ENCODE data around the gene DCN.

DCN gene

GRCh38 chr12:91110311-91110924, 72.2 kb downstream of the DCN start:
- no peak for TF ChIP-seq CTCF (IDR thresholded peaks at IDR 0.05; ENCODE audit: low read depth, low read length)
- no peak for DNase-seq (ENCODE audit: extremely low read depth, low read depth)

DNA sequence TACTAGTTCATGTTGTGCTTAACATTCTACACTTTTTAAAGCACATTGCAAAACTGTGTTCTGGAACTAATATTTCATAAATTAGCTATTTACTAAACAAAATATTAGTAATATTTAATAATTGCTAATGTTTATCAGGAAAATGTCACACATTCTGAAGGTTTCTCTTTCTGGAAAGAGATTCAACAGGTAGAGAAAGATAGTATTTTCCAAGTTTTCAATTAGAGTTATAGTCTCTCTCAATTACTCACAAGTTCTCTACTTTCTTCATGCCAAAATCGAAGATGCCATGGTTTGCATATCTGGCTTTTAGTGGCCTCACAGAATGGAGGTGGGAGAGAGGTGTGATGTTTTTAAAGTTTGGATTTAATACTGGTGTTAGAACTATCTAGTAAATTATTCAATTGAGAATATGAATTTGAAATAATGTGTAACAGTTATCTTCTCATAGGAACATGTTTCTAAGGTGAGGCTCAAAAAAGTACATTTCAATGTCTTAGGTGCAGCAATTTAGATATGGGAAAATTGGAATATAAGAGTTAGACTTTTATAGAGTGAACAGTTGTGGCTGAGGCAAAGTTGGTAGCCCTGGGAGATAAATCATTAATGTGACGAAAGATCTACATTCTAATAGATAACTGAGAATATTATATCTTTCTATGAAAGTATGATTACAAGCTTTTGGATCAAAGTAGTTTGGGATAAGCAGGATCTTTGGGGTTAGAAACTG, 72.9 kb downstream of the DCN start:
- TF ChIP-seq CTCF (IDR thresholded peaks at IDR 0.05; ENCODE audit: low read depth, low read length) = no peak
- DNase-seq (ENCODE audit: extremely low read depth, low read depth) = no peak

DNA sequence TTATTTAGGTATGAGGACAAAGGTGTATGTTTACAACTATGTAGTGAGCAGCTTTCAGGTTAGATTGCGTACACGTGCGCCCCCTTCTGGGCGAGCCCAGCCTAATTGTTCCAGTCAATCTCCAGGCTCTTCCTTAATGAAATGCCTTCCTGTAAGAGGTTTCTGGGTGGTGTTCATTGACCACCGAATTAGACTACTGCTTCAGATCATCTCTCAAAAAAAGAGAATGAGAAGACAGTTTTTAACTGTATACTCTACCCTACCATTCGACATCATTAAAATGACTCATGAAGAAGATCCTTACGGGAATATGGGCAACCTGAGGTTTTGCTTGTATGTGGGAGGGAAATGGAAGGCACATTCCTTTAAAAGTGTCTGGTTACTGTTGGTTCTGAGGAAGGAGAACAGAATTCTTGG, 73.5 kb downstream of the DCN start:
- DNase-seq (ENCODE audit: extremely low read depth, low read depth) = no peak

GRCh38 chr12:91108196-91108755, 74.3 kb downstream of the DCN start:
- DNase-seq (ENCODE audit: extremely low read depth, low read depth) = no peak
- TF ChIP-seq CTCF (IDR thresholded peaks at IDR 0.05; ENCODE audit: low read depth, low read length) = no peak

More for the DNA sequence above, 73.5 kb downstream of the DCN start:
- peak; percentile 71 for TF ChIP-seq CTCF (IDR thresholded peaks at IDR 0.05; ENCODE audit: low read depth, low read length)

DNA sequence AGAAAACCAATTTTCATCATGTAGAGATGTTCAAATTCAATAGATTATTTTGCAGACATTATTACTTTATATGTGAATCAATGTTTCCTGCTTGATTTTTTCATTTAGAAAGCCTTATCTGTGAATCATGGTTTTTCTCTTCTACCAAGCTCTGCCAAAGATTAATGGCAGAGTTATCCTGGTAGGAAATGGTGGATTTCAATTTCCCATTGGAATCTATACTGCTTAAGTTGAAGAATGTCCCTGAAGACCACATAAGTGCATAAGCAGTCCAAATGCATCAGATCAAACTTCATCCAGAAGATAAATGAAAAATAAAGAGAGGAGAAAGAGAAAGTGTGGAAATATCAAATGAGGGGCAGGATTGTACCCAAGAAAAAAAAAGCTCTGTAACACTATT, 76.3 kb downstream of the DCN start:
- TF ChIP-seq CTCF (IDR thresholded peaks at IDR 0.05; ENCODE audit: low read depth, low read length) = no peak
- no peak for DNase-seq (ENCODE audit: extremely low read depth, low read depth)

DNA sequence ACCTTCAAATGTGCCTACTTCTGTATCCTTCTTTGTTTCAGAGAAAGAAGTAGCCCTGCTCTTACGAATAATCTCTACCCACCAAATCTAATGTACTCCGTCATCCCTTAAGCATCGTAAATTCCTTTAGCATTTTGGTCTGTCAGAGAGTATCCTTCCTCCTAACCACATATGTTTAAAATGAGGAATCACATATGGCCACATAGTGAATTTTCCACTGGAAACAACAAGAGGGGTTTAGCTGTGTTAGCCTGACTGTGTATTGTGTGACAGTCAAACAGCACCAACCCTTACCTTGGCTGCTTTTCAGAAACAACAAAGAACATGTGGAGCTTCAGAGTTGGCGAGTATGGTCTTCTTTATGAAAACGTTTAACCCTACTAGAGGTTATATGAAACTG, 76.8 kb downstream of the DCN start:
- TF ChIP-seq CTCF (IDR thresholded peaks at IDR 0.05; ENCODE audit: low read depth, low read length) = no peak
- no peak for DNase-seq (ENCODE audit: extremely low read depth, low read depth)

DNA sequence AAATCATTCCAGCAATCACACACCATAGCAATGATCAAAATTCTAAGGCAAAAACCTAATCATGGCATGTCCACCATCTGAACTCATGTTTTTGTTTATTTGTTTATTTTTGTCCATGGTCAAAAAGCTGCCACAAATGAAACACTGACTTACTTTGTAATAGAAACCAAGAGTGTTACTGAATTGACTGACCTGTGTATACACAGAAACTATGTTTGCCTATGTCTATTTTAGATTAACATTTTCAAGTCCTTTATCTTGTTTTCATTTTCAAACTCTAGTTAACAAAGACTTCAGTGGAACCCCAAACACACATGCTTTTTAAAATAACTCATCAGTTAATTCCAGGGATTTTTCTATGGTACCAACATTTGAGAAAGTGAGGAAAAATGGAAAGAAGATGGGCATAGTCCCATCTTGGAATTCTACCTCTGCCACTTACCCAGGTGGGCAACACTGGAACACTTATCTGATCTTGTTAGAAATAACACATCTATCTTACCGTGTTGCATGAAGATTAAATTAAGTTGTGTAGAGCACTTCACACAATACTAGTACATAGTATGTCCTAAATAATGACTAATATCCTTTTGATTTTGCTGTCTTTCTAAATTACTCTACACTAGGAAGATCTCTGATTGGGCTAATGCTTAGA, 77.7 kb downstream of the DCN start:
- DNase-seq (ENCODE audit: extremely low read depth, low read depth) = no peak
- TF ChIP-seq CTCF (IDR thresholded peaks at IDR 0.05; ENCODE audit: low read depth, low read length) = no peak
